ENCODE results near the gene TNFRSF1B. TPM values are rescaled to one million over a fixed set of nuclear protein-coding genes. Genes with fewer than 3 reads are reported as not detected.

Gene TNFRSF1B
- total and polyA plus RNA-seq, 2 of the 8 experiments (the other 6 are each of a cell fraction or from before 2014, with no cell fraction given), result 1.7 to 2.9 TPM

- Histone ChIP-seq H3K18ac (ENCODE audit: extremely low read depth, low read length) (no peak overlapping the region), H3K36me3 (ENCODE audit: control insufficient read depth in 2 of 4, insufficient read depth in 4 of 4, low read length in 3 of 4) (no peaks in the 10 kb centered on the region; a peak in 1 of 8 replicates), H3K27ac (ENCODE audit: low read depth, low read length) (no peak overlapping the region), H3K4me1 (replicated peaks in 1 of 4; ENCODE audit: control insufficient read depth in 3 of 4, insufficient read depth in 4 of 4, low read length in 3 of 4) (peaks cover 0 to 7% (median 3%) of the 10 kb centered on the region in 4 experiments; a peak in 4 of 7 replicates), H3K4ac (replicated peaks; ENCODE audit: insufficient read length, low read depth, low read length) (no peak overlapping the region), H3K27me3 (replicated peaks in 1 of 4; ENCODE audit: control insufficient read depth in 3 of 4, extremely low read depth in 1 of 4, insufficient read depth in 3 of 4, low read length in 3 of 4) (no peaks in the 10 kb centered on the region; a peak in 1 of 7 replicates), H2AFZ (ENCODE audit: low read length) (no peak overlapping the region), H2BK5ac (ENCODE audit: low read depth, low read length) (no peak overlapping the region), H3K23me2 (ENCODE audit: low read depth, low read length) (peaks cover 8% of the 10 kb centered on the region; the same call in 1 of the 2 replicates), H4K5ac (ENCODE audit: insufficient read length, low read depth, low read length) (no peak overlapping the region), H2BK120ac (replicated peaks; ENCODE audit: low read depth, low read length) (no peak overlapping the region), H3K56ac (replicated peaks; ENCODE audit: insufficient read length, low read depth, low read length) (no peak overlapping the region), H3K4me3 (ENCODE audit: extremely low read depth in 1 of 4, insufficient read depth in 2 of 4, low read depth in 3 of 4, low read length in 4 of 4) (peak overlapping the region; percentile 55 to 95 (median 66)), H2BK12ac (ENCODE audit: low read depth, low read length) (no peak overlapping the region), H4K20me1 (replicated peaks in 1 of 2; ENCODE audit: control insufficient read depth in 1 of 2, insufficient read depth in 2 of 2, low read length in 2 of 2) (peaks cover 2 to 5% of the 10 kb centered on the region in 2 experiments), H2BK15ac (ENCODE audit: low read length) (no peak overlapping the region), H3K79me2 (ENCODE audit: control insufficient read depth in 1 of 2, insufficient read depth in 2 of 2, low read length in 2 of 2) (peaks cover 3 to 25% of the 10 kb centered on the region in 2 experiments; a peak in 3 of 4 replicates), H2AK5ac (ENCODE audit: low read depth, low read length) (no peak overlapping the region), H3K14ac (ENCODE audit: insufficient read length) (no peak overlapping the region), H2BK20ac (ENCODE audit: low read length) (no peak overlapping the region), H3K4me2 (ENCODE audit: insufficient read depth in 1 of 2, low read depth in 2 of 2, low read length in 2 of 2) (peak overlapping the region; percentile 79 to 96), H3K9ac (replicated peaks in 1 of 4; ENCODE audit: extremely low read depth in 1 of 4, low read depth in 3 of 4, low read length in 3 of 4) (peak overlapping the region in 3 of 4 experiments; percentile 26 to 47 (median 45); a peak in 2 of 7 replicates), H4K91ac (replicated peaks; ENCODE audit: insufficient read length, low read length) (no peak overlapping the region), H4K8ac (ENCODE audit: extremely low read depth, insufficient read depth, low read length) (no peak overlapping the region), H3K9me3 (ENCODE audit: insufficient read depth in 2 of 2, low read depth in 1 of 2, low read length in 1 of 2) (no peaks in the 10 kb centered on the region), H3K23ac (ENCODE audit: insufficient read length) (no peak overlapping the region), H3K79me1 (ENCODE audit: low read depth, low read length) (no peaks in the 10 kb centered on the region)
- POLR2A ChIA-PET (ENCODE audit: partially characterized antibody), result interaction anchor here (1.3 kb wide), 1 partner anchor 10 kb away, joined by 3 read pairs; no protein-coding TSS in a partner anchor
- FAIRE-seq, result no peak
- peak; percentile 33 for TF ChIP-seq SAP30 (IDR thresholded peaks at IDR 0.05; ENCODE audit: insufficient read depth, insufficient replicate concordance, low read length)
- TF ChIP-seq GABPA (IDR thresholded peaks at IDR 0.05; ENCODE audit: borderline replicate concordance, insufficient read depth, low read length), result no peak
- peak; percentile 1 for TF ChIP-seq ASH2L (IDR thresholded peaks at IDR 0.05; ENCODE audit: low read length)
- peak; percentile 49; the same call in 1 of the 2 replicates for TF ChIP-seq BACH1 (IDR thresholded peaks at IDR 0.05; ENCODE audit: low read length)
- no peak for TF ChIP-seq POU5F1 (IDR thresholded peaks at IDR 0.05; ENCODE audit: low read depth, low read length)
- TF ChIP-seq MAFK (IDR thresholded peaks at IDR 0.05; ENCODE audit: low read depth, low read length), result no peak
- peak in 1 of 2 experiments; percentile 64 for DNase-seq (ENCODE audit: low read depth in 1 of 2, low spot score in 2 of 2)
- CTCF ChIA-PET (ENCODE audit: partially characterized antibody), result interaction anchor here (0.6 to 3.7 kb wide), 7 partner anchors 9 to 207 kb away, joined by 3 to 23 read pairs (median 3); no protein-coding TSS in a partner anchor
- 8% methylated on average over 18 of the region's 36 CpGs; no CpG with 5 or more reads in 1 of the 2 experiments for WGBS, 2 experiments (ENCODE audit: extremely low coverage in 1 of 2, insufficient coverage in 1 of 2, insufficient read length in 1 of 2, insufficient replicate concordance in 2 of 2, low coverage in 1 of 2, low lambda C conversion rate in 2 of 2, missing lambda C conversion rate in 1 of 2)
Measured at GRCh38 chr1:12230549-12231275, 63.9 kb downstream of the TNFRSF1B start.

Data from H1 (cell line).